Measurements from ENCODE around the gene RAD51D. TPM values are rescaled to one million over a fixed set of nuclear protein-coding genes. Genes with fewer than 3 reads are reported as not detected.

The RAD51D gene
- polyA plus RNA-seq, 1 of the 3 experiments (the other 2 are of a cell fraction): 11.6 TPM

- peak; percentile 51; the same call in 1 of the 2 replicates for TF ChIP-seq ZBTB33 (IDR thresholded peaks at IDR 0.05; ENCODE audit: borderline replicate concordance, low read depth)
- TF ChIP-seq FOSL2 (IDR thresholded peaks at IDR 0.05; ENCODE audit: borderline replicate concordance, low read depth): no peak
- peak; percentile 14 to 24; a peak in 1 of 4 replicates for TF ChIP-seq EP300 (IDR thresholded peaks at IDR 0.05; ENCODE audit: borderline replicate concordance in 1 of 2, low read depth in 1 of 2, low read length in 1 of 2)
- no peak for TF ChIP-seq EZH2phosphoT487 (IDR thresholded peaks at IDR 0.05; ENCODE audit: borderline replicate concordance, low read depth)
- TF ChIP-seq RFX5 (IDR thresholded peaks at IDR 0.05; ENCODE audit: low read length): no peak
- TF ChIP-seq IRF3 (IDR thresholded peaks at IDR 0.05; ENCODE audit: low read depth, low read length): no peak
- peak; percentile 100 for TF ChIP-seq MAX (IDR thresholded peaks at IDR 0.05; ENCODE audit: low read depth)
- peak; percentile 28; the same call in 1 of the 2 replicates for TF ChIP-seq USF2 (IDR thresholded peaks at IDR 0.05; ENCODE audit: borderline replicate concordance, low read depth, low read length)
- peak; percentile 88 for TF ChIP-seq YY1 (IDR thresholded peaks at IDR 0.05; ENCODE audit: low read depth)
Measured at GRCh38 chr17:35141681-35142466, 22.2 kb upstream of the RAD51D start, which contains the start of gene NLE1 (continued).

- H3K36me3 ChIP-seq (replicated peaks in 1 of 2; ENCODE audit: control insufficient read depth in 1 of 2, insufficient read depth in 2 of 2, low read length in 1 of 2): peaks cover 22 to 51% of the 10 kb centered on the region in 2 experiments
Measured at GRCh38 chr17:35138218-35138617, 18.6 kb upstream of the RAD51D start.

More at GRCh38 chr17:35138218-35138617, 18.6 kb upstream of the RAD51D start:
- H3K4me1 ChIP-seq (ENCODE audit: control insufficient read depth in 1 of 2, insufficient read depth in 2 of 2, low read depth in 1 of 2, low read length in 1 of 2): peaks cover 0 to 3% of the 10 kb centered on the region in 2 experiments; a peak in 1 of 4 replicates
- no peaks in the 10 kb centered on the region for H4K20me1 ChIP-seq (ENCODE audit: insufficient read depth)
- POLR2A ChIA-PET: no interaction called here
- over 99% methylated on average over 6 of the region's 6 CpGs for whole genome bisulfite sequencing (ENCODE audit: low lambda C conversion rate)
- no peak overlapping the region for H3K4me3 ChIP-seq (ENCODE audit: low read depth in 2 of 2, low read length in 1 of 2)
- no peak overlapping the region for H2AFZ ChIP-seq (ENCODE audit: low read depth)
- H3K27ac ChIP-seq (ENCODE audit: low read depth in 2 of 2, low read length in 1 of 2): no peak overlapping the region
- no peak for DNase-seq
- TF ChIP-seq MEF2A (IDR thresholded peaks at IDR 0.05; ENCODE audit: borderline replicate concordance, low read depth): no peak
- no peak for TF ChIP-seq YY1 (IDR thresholded peaks at IDR 0.05; ENCODE audit: low read depth)
- TF ChIP-seq NFIC (IDR thresholded peaks at IDR 0.05; ENCODE audit: borderline replicate concordance): no peak
- TF ChIP-seq RAD21 (IDR thresholded peaks at IDR 0.05; ENCODE audit: low read length): no peak
- no peak for TF ChIP-seq PBX3 (IDR thresholded peaks at IDR 0.05)
- no peak for TF ChIP-seq RFX5 (IDR thresholded peaks at IDR 0.05; ENCODE audit: low read length)
- no peak for TF ChIP-seq CHD2 (IDR thresholded peaks at IDR 0.05; ENCODE audit: low read length, partially characterized antibody)
- TF ChIP-seq MAX (IDR thresholded peaks at IDR 0.05; ENCODE audit: low read depth): no peak
- TF ChIP-seq TEAD4 (IDR thresholded peaks at IDR 0.05; ENCODE audit: borderline replicate concordance, insufficient read depth): no peak
- TF ChIP-seq EZH2phosphoT487 (IDR thresholded peaks at IDR 0.05; ENCODE audit: borderline replicate concordance, low read depth): no peak
- TF ChIP-seq USF2 (IDR thresholded peaks at IDR 0.05; ENCODE audit: borderline replicate concordance, low read depth, low read length): no peak
- TF ChIP-seq IRF3 (IDR thresholded peaks at IDR 0.05; ENCODE audit: low read depth, low read length): no peak
- no peak for TF ChIP-seq TAF1 (IDR thresholded peaks at IDR 0.05; ENCODE audit: borderline replicate concordance, low read depth, low read length)
- TF ChIP-seq NRF1 (IDR thresholded peaks at IDR 0.05; ENCODE audit: low read depth, low read length): no peak
- H3K27me3 ChIP-seq (ENCODE audit: insufficient read depth): no peaks in the 10 kb centered on the region
- peaks cover 29% of the 10 kb centered on the region for H3K79me2 ChIP-seq (ENCODE audit: insufficient read depth)
- no peaks in the 10 kb centered on the region for H3F3A ChIP-seq (replicated peaks; ENCODE audit: insufficient read depth)
- no peaks in the 10 kb centered on the region for H3K9me2 ChIP-seq
- no peak overlapping the region for H3K4me2 ChIP-seq
- no peak overlapping the region for H3K9ac ChIP-seq
- H3K9me3 ChIP-seq: no peaks in the 10 kb centered on the region
- CTCF ChIA-PET: interaction anchor here (1.9 kb wide), 1 partner anchor 18 kb away, joined by 4 read pairs; no protein-coding TSS in a partner anchor
